Measurements from ENCODE around the gene DDX24.

Gene DDX24

GRCh38 chr14:94080621-94081385 lies at the start of gene DDX24, which contains the start of gene IFI27L1:
TSS of gene DDX24 (minus strand) at chr14:94081202. CDS start at chr14:94079742, 1,460 bp downstream.
TSS of gene IFI27L1 (plus strand) at chr14:94081310. CDS start at chr14:94096938, 15,628 bp downstream.
- FAIRE-seq (peak; percentile 92), DNase-seq (ENCODE audit: insufficient read length, low spot score) (peak; percentile 88)

GRCh38 chr14:94129758-94130414 lies 48.9 kb upstream of the DDX24 start:
- DNase-seq (ENCODE audit: insufficient read length, low spot score) (no peak), FAIRE-seq (peak; percentile 26)

GRCh38 chr14:94129111-94129757 lies 48.2 kb upstream of the DDX24 start, which contains the start of gene IFI27L2:
TSS of gene IFI27L2 (minus strand) at chr14:94129604. CDS start at chr14:94129564, 40 bp downstream.
- DNase-seq (ENCODE audit: insufficient read length, low spot score): peak; percentile 85
- FAIRE-seq: peak; percentile 86

- no peak for DNase-seq (ENCODE audit: insufficient read length, low spot score)
- peak; percentile 26 for FAIRE-seq
Observed at GRCh38 chr14:94128216-94128839, 47.3 kb upstream of the DDX24 start.

- FAIRE-seq (no peak), DNase-seq (ENCODE audit: insufficient read length, low spot score) (no peak)
Observed at GRCh38 chr14:94127330-94127729, 46.3 kb upstream of the DDX24 start.

GRCh38 chr14:94126800-94127199 lies 45.8 kb upstream of the DDX24 start:
- DNase-seq (ENCODE audit: insufficient read length, low spot score): no peak
- no peak for FAIRE-seq

GRCh38 chr14:94126419-94126677 lies 45.3 kb upstream of the DDX24 start:
- FAIRE-seq (no peak), DNase-seq (ENCODE audit: insufficient read length, low spot score) (no peak)

GRCh38 chr14:94125659-94126418 lies 44.8 kb upstream of the DDX24 start:
- DNase-seq (ENCODE audit: insufficient read length, low spot score) (no peak), FAIRE-seq (no peak)

- no peak for DNase-seq (ENCODE audit: insufficient read length, low spot score)
- no peak for FAIRE-seq
Observed at GRCh38 chr14:94124582-94125377, 43.8 kb upstream of the DDX24 start.

- FAIRE-seq (no peak), DNase-seq (ENCODE audit: insufficient read length, low spot score) (no peak)
Observed at GRCh38 chr14:94123868-94124267, 42.9 kb upstream of the DDX24 start.

GRCh38 chr14:94123296-94123695 lies 42.3 kb upstream of the DDX24 start:
- no peak for FAIRE-seq

GRCh38 chr14:94122438-94122837 lies 41.4 kb upstream of the DDX24 start:
- no peak for FAIRE-seq
- no peak for DNase-seq (ENCODE audit: insufficient read length, low spot score)

More at GRCh38 chr14:94123296-94123695, 42.3 kb upstream of the DDX24 start:
- no peak for DNase-seq (ENCODE audit: insufficient read length, low spot score)

- FAIRE-seq (no peak), DNase-seq (ENCODE audit: insufficient read length, low spot score) (no peak)
Observed at GRCh38 chr14:94121485-94121884, 40.5 kb upstream of the DDX24 start.

GRCh38 chr14:94120667-94121340 lies 39.8 kb upstream of the DDX24 start:
- DNase-seq (ENCODE audit: insufficient read length, low spot score): no peak

GRCh38 chr14:94119071-94119470 lies 38.1 kb upstream of the DDX24 start:
- FAIRE-seq (no peak), DNase-seq (ENCODE audit: insufficient read length, low spot score) (no peak)

More at GRCh38 chr14:94120667-94121340, 39.8 kb upstream of the DDX24 start:
- FAIRE-seq: no peak

- no peak for DNase-seq (ENCODE audit: insufficient read length, low spot score)
- FAIRE-seq: no peak
Observed at GRCh38 chr14:94117856-94118255, 36.9 kb upstream of the DDX24 start.

GRCh38 chr14:94116701-94117100 lies 35.7 kb upstream of the DDX24 start:
- DNase-seq (ENCODE audit: insufficient read length, low spot score) (no peak), FAIRE-seq (no peak)

GRCh38 chr14:94115631-94116030 lies 34.6 kb upstream of the DDX24 start:
- no peak for FAIRE-seq
- DNase-seq (ENCODE audit: insufficient read length, low spot score): no peak

GRCh38 chr14:94115058-94115591 lies 34.1 kb upstream of the DDX24 start:
- DNase-seq (ENCODE audit: insufficient read length, low spot score) (no peak), FAIRE-seq (no peak)

All from GM19239 (cell line).